MCF 10A (cell line): ENCODE measurements around the gene TTI1. TPM values are rescaled to one million over a fixed set of nuclear protein-coding genes. Genes with fewer than 3 reads are reported as not detected.

Source experiments
- Bru-seq: library from RNA; stranded (reverse); fragments of 400-500 nt; gene quantifications from one replicate; lab custom pipeline; 2021; lab: Mats Ljungman, UMichigan
- BruChase-seq, 2 experiments: library from RNA; stranded (reverse); fragments of 400-500 nt; gene quantifications; one replicate each; lab custom pipeline; 2021; lab: Mats Ljungman, UMichigan
- BruUV-seq: library from RNA; stranded (reverse); fragments of 400-500 nt; replicated peaks from 2 replicates; lab custom pipeline; 2021; lab: Mats Ljungman, UMichigan
- CTCF ChIA-PET: fragments of 300-600 bp; sonication (Branson Sonifier 250); formaldehyde crosslinking; extraction: SDS; loops from one replicate; lab custom pipeline; 2021; ENCODE audit warnings: antibody characterized with exemption, inconsistent platforms; lab: Yijun Ruan, JAX
- POLR2A ChIA-PET: fragments of 300-600, 350-650 bp; sonication (Branson Sonifier 250); formaldehyde crosslinking; extraction: SDS; loops from one replicate; lab custom pipeline; 2020; ENCODE audit warnings: antibody characterized with exemption, inconsistent platforms; lab: Yijun Ruan, JAX
- DNase-seq: peaks from one replicate; pipeline ENCODE4 v3.0.0-alpha.2; 2018; ENCODE audit not compliant: unreplicated experiment
- H3K27ac Mint-ChIP-seq: one replicate; pipeline ENCODE4 v1.8.0; 2022; ENCODE audit warnings: mild to moderate bottlenecking, low read depth, mixed read lengths; ENCODE audit not compliant: unreplicated experiment
- H3K27me3 Mint-ChIP-seq: one replicate; pipeline ENCODE4 v1.8.0; 2022; ENCODE audit warnings: mixed read lengths; ENCODE audit not compliant: insufficient read depth, unreplicated experiment
- H3K36me3 Mint-ChIP-seq: one replicate; pipeline ENCODE4 v1.8.0; 2022; ENCODE audit warnings: mild to moderate bottlenecking, moderate library complexity, mixed read lengths; ENCODE audit not compliant: insufficient read depth, unreplicated experiment
- H3K4me1 Mint-ChIP-seq: one replicate; pipeline ENCODE4 v1.8.0; 2022; ENCODE audit warnings: mixed read lengths; ENCODE audit not compliant: insufficient read depth, unreplicated experiment
- H3K4me3 Mint-ChIP-seq: one replicate; pipeline ENCODE4 v1.8.0; 2022; ENCODE audit warnings: mild to moderate bottlenecking, moderate library complexity, mixed read lengths; ENCODE audit not compliant: unreplicated experiment
- H3K9me3 Mint-ChIP-seq: one replicate; pipeline ENCODE4 v1.8.0; 2022; ENCODE audit warnings: mixed read lengths; ENCODE audit not compliant: unreplicated experiment
- CTCF ChIP-seq: fragments of 200-600 bp; IDR thresholded peaks from one replicate; pipeline ENCODE4 v1.8.0; 2022; ENCODE audit warnings: antibody characterized with exemption, mild to moderate bottlenecking; ENCODE audit not compliant: unreplicated experiment
- intact Hi-C: fragments of 100-400 bp; cut with micrococcal nuclease; formaldehyde crosslinking; loops from 2 replicates; pipeline ENCODE4 v1.14.1; 2022
- long read RNA-seq: library from polyadenylated mRNA; stranded (forward); transcript quantifications from one replicate; pipeline ENCODE4 v2.0.0, GENCODE V29; 2022
- total RNA-seq: library from RNA; stranded (reverse); gene quantifications from 2 replicates; pipeline ENCODE4 v1.2.3, GENCODE V29; 2022

The TTI1 gene
- 17.1 and 18.3 TPM in 2 replicates for total RNA-seq
- percentile 73 among the genes with signal in this experiment for Bru-seq, nascent RNA
- BruChase-seq, experiment 1, labeled RNA remaining after a 6-hour chase, result percentile 66 among the genes with signal in this experiment
- percentile 78 among the genes with signal in this experiment for BruChase-seq, experiment 2, labeled RNA remaining after a 2-hour chase
- long read RNA-seq, transcript TTI1-201 (8 exons, 3,825 nt), result major isoform, 36 of 59 reads
- long read RNA-seq, transcript TTI1-202 (9 exons, 3,958 nt), result minor isoform, 6 of 59 reads
- long read RNA-seq, partial matches to known transcripts, result 6 of 59 reads
- long read RNA-seq, other reads (novel, unspliced or antisense), result 9 of 59 reads

GRCh38 chr20:38033330-38034107, at the start of gene TTI1, which contains the start of gene RPRD1B:
Gene TTI1 (minus strand): TSS chr20:38033456. CDS start chr20:38013816, 19,640 bp downstream.
Gene RPRD1B (plus strand): TSS chr20:38033746. CDS start chr20:38033948, 202 bp downstream.
- no peaks in the 10 kb centered on the region for H3K27me3 Mint-ChIP-seq
- intact Hi-C loops, result loop anchor here (5.0 kb wide), 1 partner anchor 41 kb away; no protein-coding TSS in a partner anchor
- no peaks in the 10 kb centered on the region for H3K9me3 Mint-ChIP-seq
- peaks cover 35% of the 10 kb centered on the region for H3K36me3 Mint-ChIP-seq
- CTCF ChIA-PET, result interaction anchor here (0.6 to 6.1 kb wide), 15 partner anchors 10 to 757 kb away, joined by 3 to 35 read pairs (median 4); no protein-coding TSS in a partner anchor
- H3K4me1 Mint-ChIP-seq, result peaks cover 41% of the 10 kb centered on the region
- peak; percentile 92 for DNase-seq
- no TSS peak for BruUV-seq
- peak within 1 kb of the TSS; percentile 92 for H3K27ac Mint-ChIP-seq
- H3K4me3 Mint-ChIP-seq, result peak within 1 kb of the TSS; percentile 82
- no peak for TF ChIP-seq CTCF
- POLR2A ChIA-PET, result interaction anchor here (0.5 to 3.4 kb wide), 26 partner anchors 9 to 855 kb away, joined by 3 to 67 read pairs (median 4); partner anchors contain the start of genes CTNNBL1, RPN2 and SNHG17

- no TSS peak for BruUV-seq
- no peak for TF ChIP-seq CTCF
- Mint-ChIP-seq H3K4me3 (no peak overlapping the region), H3K9me3 (no peaks in the 10 kb centered on the region), H3K36me3 (peaks cover 73% of the 10 kb centered on the region), H3K27me3 (no peaks in the 10 kb centered on the region), H3K27ac (no peak overlapping the region), H3K4me1 (no peaks in the 10 kb centered on the region)
- ChIA-PET POLR2A (interaction anchor here (1.3 to 2.5 kb wide), 3 partner anchors 11 to 61 kb away, joined by 3 to 11 read pairs (median 8); no protein-coding TSS in a partner anchor), CTCF (interaction anchor here (0.6 to 11.9 kb wide), 10 partner anchors 9 to 140 kb away, joined by 3 to 155 read pairs (median 4); no protein-coding TSS in a partner anchor)
- no peak for DNase-seq
- intact Hi-C loops, result no loop called here
Measured at GRCh38 chr20:38082894-38083293, 49.6 kb upstream of the TTI1 start.

- peak overlapping the region; percentile 12 for H3K27ac Mint-ChIP-seq
- H3K36me3 Mint-ChIP-seq, result peaks cover 71% of the 10 kb centered on the region
- POLR2A ChIA-PET, result interaction anchor here (0.6 to 0.8 kb wide), 2 partner anchors 62 to 145 kb away, joined by 3 read pairs; no protein-coding TSS in a partner anchor
- H3K27me3 Mint-ChIP-seq, result no peaks in the 10 kb centered on the region
- no peaks in the 10 kb centered on the region for H3K4me1 Mint-ChIP-seq
- no peak for TF ChIP-seq CTCF
- DNase-seq, result no peak
- no TSS peak for BruUV-seq
- CTCF ChIA-PET, result interaction anchor here (0.8 to 11.9 kb wide), 7 partner anchors 8 to 148 kb away, joined by 3 to 155 read pairs (median 5); no protein-coding TSS in a partner anchor
- intact Hi-C loops, result no loop called here
- no peak overlapping the region for H3K4me3 Mint-ChIP-seq
- no peaks in the 10 kb centered on the region for H3K9me3 Mint-ChIP-seq
Measured at GRCh38 chr20:38081575-38081974, 48.3 kb upstream of the TTI1 start.
